Activated CD4-positive, alpha-beta memory T cell treated with anti-CD3 and anti-CD28 coated beads for 36 hours (primary cell): ENCODE results near the gene ST8SIA4. TPM values are rescaled to one million over a fixed set of nuclear protein-coding genes. Genes with fewer than 3 reads are reported as not detected.

ENCODE experiments used
- CTCF ChIA-PET: fragments of 350-600 bp; sonication (Branson Sonifier 250); formaldehyde crosslinking; loops from one replicate; lab custom pipeline; 2021; ENCODE audit warnings: antibody characterized with exemption, inconsistent platforms; lab: Charles Lee
- POLR2A ChIA-PET: fragments of 350-600 bp; sonication (Branson Sonifier 250); formaldehyde crosslinking; loops from one replicate; lab custom pipeline; 2021; ENCODE audit warnings: antibody characterized with exemption; lab: Charles Lee
- DNase-seq: peaks from one replicate; pipeline ENCODE4 v3.0.0-alpha.2; 2020
- H3K27ac Mint-ChIP-seq: one replicate; pipeline ENCODE4 v1.8.0; 2021; ENCODE audit warnings: mixed read lengths
- H3K27me3 Mint-ChIP-seq: one replicate; pipeline ENCODE4 v1.8.0; 2021; ENCODE audit warnings: mixed read lengths
- H3K36me3 Mint-ChIP-seq: one replicate; pipeline ENCODE4 v1.8.0; 2021; ENCODE audit warnings: mixed read lengths
- H3K4me1 Mint-ChIP-seq: one replicate; pipeline ENCODE4 v1.8.0; 2021; ENCODE audit warnings: low read depth, mixed read lengths
- H3K4me3 Mint-ChIP-seq: one replicate; pipeline ENCODE4 v1.8.0; 2021; ENCODE audit warnings: mild to moderate bottlenecking, mixed read lengths
- H3K9me3 Mint-ChIP-seq: one replicate; pipeline ENCODE4 v1.8.0; 2021; ENCODE audit warnings: mixed read lengths
- intact Hi-C: fragments of 100-400 bp; cut with micrococcal nuclease; formaldehyde crosslinking; loops from one replicate; pipeline ENCODE4 v1.15.1; 2023
- total RNA-seq, 2 experiments: library from RNA; stranded (reverse); gene quantifications; one replicate each; pipeline ENCODE4 v1.2.3, GENCODE V29; 2021

ST8SIA4 gene
- total RNA-seq, 2 experiments from 2014 or later = 32.8 to 35.1 TPM

DNA sequence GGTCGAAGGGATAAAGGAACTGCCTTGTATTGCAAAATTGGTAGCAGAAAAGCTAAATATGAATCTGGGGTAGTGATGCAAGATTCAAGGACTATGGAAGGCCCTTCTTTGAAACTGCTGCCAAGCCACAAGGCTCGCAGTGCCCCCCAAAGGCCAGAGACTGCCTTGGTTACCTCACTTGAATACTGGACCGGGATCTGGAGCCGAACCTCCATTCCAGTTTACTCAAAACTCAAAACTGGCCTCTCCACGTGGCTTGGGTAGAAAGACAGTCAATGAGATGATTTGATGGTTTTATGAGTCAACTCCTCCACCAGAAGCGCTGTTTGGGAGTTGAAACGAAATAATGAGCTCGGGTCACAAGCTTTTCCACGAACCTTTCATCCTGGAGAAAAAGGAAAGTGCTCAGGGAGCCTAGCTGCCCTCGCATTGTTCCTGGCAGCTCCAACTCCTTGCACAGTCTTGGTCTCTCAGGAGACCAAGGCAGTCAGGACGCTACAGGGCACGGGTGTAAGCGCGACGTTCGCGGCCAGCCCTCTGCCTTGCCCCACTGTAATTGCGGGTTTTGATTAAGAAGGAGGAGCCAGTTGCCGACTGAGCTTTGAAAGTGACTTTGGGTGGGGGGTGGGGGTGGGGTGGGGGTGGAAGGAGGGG is 2.8 kb downstream of the ST8SIA4 start:
- Mint-ChIP-seq H3K27me3 (no peaks in the 10 kb centered on the region), H3K27ac (peak overlapping the region; percentile 96), H3K4me3 (peak overlapping the region; percentile 92), H3K36me3 (peaks cover 38% of the 10 kb centered on the region), H3K4me1 (peaks cover 38% of the 10 kb centered on the region), H3K9me3 (no peaks in the 10 kb centered on the region)
- intact Hi-C loops = loop anchor here (1.0 to 5.0 kb wide), 6 partner anchors 10 to 348 kb away; no protein-coding TSS in a partner anchor
- ChIA-PET CTCF (interaction anchor here (0.6 to 2.0 kb wide), 18 partner anchors 9 to 347 kb away, joined by 3 to 10 read pairs (median 4); no protein-coding TSS in a partner anchor), POLR2A (interaction anchor here (0.8 to 6.9 kb wide), 15 partner anchors 7 to 408 kb away, joined by 3 to 96 read pairs (median 10); no protein-coding TSS in a partner anchor)
- peak; percentile 75 for DNase-seq

GRCh38 chr5:100899675-100900074 is 3.4 kb downstream of the ST8SIA4 start:
- Mint-ChIP-seq H3K27me3 (no peaks in the 10 kb centered on the region), H3K36me3 (peaks cover 42% of the 10 kb centered on the region), H3K4me3 (peak overlapping the region; percentile 92), H3K9me3 (no peaks in the 10 kb centered on the region), H3K4me1 (peaks cover 37% of the 10 kb centered on the region), H3K27ac (peak overlapping the region; percentile 96)
- ChIA-PET CTCF (interaction anchor here (0.6 to 1.7 kb wide), 8 partner anchors 9 to 125 kb away, joined by 3 to 10 read pairs (median 4); no protein-coding TSS in a partner anchor), POLR2A (interaction anchor here (1.5 to 6.9 kb wide), 8 partner anchors 14 to 122 kb away, joined by 5 to 96 read pairs (median 12); no protein-coding TSS in a partner anchor)
- intact Hi-C loops = loop anchor here (1.0 to 5.0 kb wide), 6 partner anchors 9 to 347 kb away; no protein-coding TSS in a partner anchor
- no peak for DNase-seq

- no peak for DNase-seq
- Mint-ChIP-seq H3K4me1 (peaks cover 44% of the 10 kb centered on the region), H3K36me3 (peaks cover 51% of the 10 kb centered on the region), H3K27me3 (no peaks in the 10 kb centered on the region), H3K27ac (peak overlapping the region; percentile 96), H3K9me3 (no peaks in the 10 kb centered on the region), H3K4me3 (peak overlapping the region; percentile 92)
- POLR2A ChIA-PET = interaction anchor here (1.1 to 6.9 kb wide), 4 partner anchors 26 to 39 kb away, joined by 3 to 96 read pairs (median 9); no protein-coding TSS in a partner anchor
- intact Hi-C loops = no loop called here
- CTCF ChIA-PET = interaction anchor here (1.0 to 1.4 kb wide), 2 partner anchors 124 to 1794 kb away, joined by 3 read pairs; no protein-coding TSS in a partner anchor
These were observed 4.4 kb downstream of the ST8SIA4 start for GRCh38 chr5:100898504-100899346.

DNA sequence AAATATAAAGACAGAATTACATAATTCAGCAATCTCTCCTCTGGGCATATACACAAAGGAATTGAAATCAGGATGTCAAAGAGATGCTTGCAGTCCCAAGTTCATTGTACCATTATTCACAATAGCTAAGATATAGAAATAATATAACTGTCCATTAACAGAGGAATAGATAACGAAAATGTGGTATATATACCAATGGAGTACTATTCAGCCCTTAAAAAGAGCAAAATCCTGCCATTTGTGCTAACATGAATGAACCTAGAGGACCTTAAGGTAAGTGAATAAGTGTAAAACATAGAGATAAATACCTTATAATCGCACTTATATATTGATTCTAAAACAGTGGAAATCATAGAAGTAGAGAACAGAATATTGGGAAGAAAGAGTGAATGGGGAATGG is 7.0 kb downstream of the ST8SIA4 start:
- Mint-ChIP-seq H3K27me3 (no peaks in the 10 kb centered on the region), H3K4me3 (no peak overlapping the region), H3K27ac (no peak overlapping the region), H3K9me3 (no peaks in the 10 kb centered on the region), H3K36me3 (peaks cover 40% of the 10 kb centered on the region), H3K4me1 (peaks cover 53% of the 10 kb centered on the region)
- intact Hi-C loops = no loop called here
- POLR2A ChIA-PET = no interaction called here
- DNase-seq = no peak
- CTCF ChIA-PET = no interaction called here

GRCh38 chr5:100890461-100891008 is 12.5 kb downstream of the ST8SIA4 start:
- CTCF ChIA-PET = interaction anchor here (2.5 kb wide), 1 partner anchor 10 kb away, joined by 10 read pairs; no protein-coding TSS in a partner anchor
- H3K27me3 Mint-ChIP-seq = no peaks in the 10 kb centered on the region
- POLR2A ChIA-PET = interaction anchor here (0.8 to 2.6 kb wide), 4 partner anchors 11 to 110 kb away, joined by 4 to 10 read pairs (median 8); partner anchors contain the start of gene ST8SIA4
- no peak for DNase-seq
- intact Hi-C loops = loop anchor here (1.0 kb wide), 6 partner anchors 10 to 64 kb away; no protein-coding TSS in a partner anchor
- peak overlapping the region; percentile 86 for H3K27ac Mint-ChIP-seq
- H3K9me3 Mint-ChIP-seq = no peaks in the 10 kb centered on the region
- peak overlapping the region; percentile 62 for H3K4me3 Mint-ChIP-seq
- peaks cover 56% of the 10 kb centered on the region for H3K4me1 Mint-ChIP-seq
- H3K36me3 Mint-ChIP-seq = peaks cover 25% of the 10 kb centered on the region

DNA sequence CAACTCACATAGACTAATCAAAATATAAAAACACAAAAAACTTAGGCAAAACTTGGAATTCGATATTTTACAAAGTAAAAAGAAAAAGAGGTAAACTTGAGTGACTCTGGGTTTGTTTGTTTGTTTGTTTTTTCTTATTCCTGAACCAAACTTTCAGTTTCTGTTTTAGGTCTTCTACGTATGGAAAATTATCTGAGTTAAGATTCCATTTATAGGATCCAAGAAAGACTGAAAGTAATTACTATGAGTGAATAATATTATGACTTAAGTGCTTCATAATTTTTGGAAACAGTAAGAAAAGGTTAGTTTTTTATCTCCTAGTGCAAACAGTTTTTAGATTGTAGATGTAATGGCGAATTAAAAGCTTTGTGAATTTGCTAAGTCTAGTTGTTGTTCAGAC is 13.2 kb downstream of the ST8SIA4 start:
- Mint-ChIP-seq H3K9me3 (no peaks in the 10 kb centered on the region), H3K27me3 (no peaks in the 10 kb centered on the region), H3K4me1 (peaks cover 52% of the 10 kb centered on the region), H3K4me3 (peak overlapping the region; percentile 62), H3K36me3 (peaks cover 22% of the 10 kb centered on the region), H3K27ac (peak overlapping the region; percentile 86)
- POLR2A ChIA-PET = interaction anchor here (0.8 to 2.6 kb wide), 4 partner anchors 11 to 110 kb away, joined by 4 to 10 read pairs (median 8); partner anchors contain the start of gene ST8SIA4
- DNase-seq = no peak
- CTCF ChIA-PET = interaction anchor here (2.5 kb wide), 1 partner anchor 11 kb away, joined by 10 read pairs; no protein-coding TSS in a partner anchor
- intact Hi-C loops = loop anchor here (1.0 kb wide), 6 partner anchors 10 to 64 kb away; no protein-coding TSS in a partner anchor

- peaks cover 23% of the 10 kb centered on the region for H3K36me3 Mint-ChIP-seq
- intact Hi-C loops = no loop called here
- ChIA-PET POLR2A (interaction anchor here (1.6 to 1.9 kb wide), 2 partner anchors 14 kb away, joined by 6 to 8 read pairs; partner anchors contain the start of gene ST8SIA4), CTCF (no interaction called here)
- H3K27me3 Mint-ChIP-seq = no peaks in the 10 kb centered on the region
- peak overlapping the region; percentile 66 for H3K27ac Mint-ChIP-seq
- no peaks in the 10 kb centered on the region for H3K9me3 Mint-ChIP-seq
- no peak for DNase-seq
- peaks cover 53% of the 10 kb centered on the region for H3K4me1 Mint-ChIP-seq
- peak overlapping the region; percentile 36 for H3K4me3 Mint-ChIP-seq
These were observed 13.8 kb downstream of the ST8SIA4 start for GRCh38 chr5:100889165-100889743.

GRCh38 chr5:100877274-100877673 is 25.8 kb downstream of the ST8SIA4 start:
- intact Hi-C loops = no loop called here
- Mint-ChIP-seq H3K9me3 (no peaks in the 10 kb centered on the region), H3K4me1 (peaks cover 41% of the 10 kb centered on the region), H3K4me3 (no peak overlapping the region), H3K27me3 (no peaks in the 10 kb centered on the region), H3K27ac (no peak overlapping the region), H3K36me3 (peaks cover 48% of the 10 kb centered on the region)
- ChIA-PET CTCF (no interaction called here), POLR2A (interaction anchor here (1.1 kb wide), 1 partner anchor 23 kb away, joined by 3 read pairs; no protein-coding TSS in a partner anchor)
- no peak for DNase-seq

- ChIA-PET POLR2A (interaction anchor here (0.9 to 1.9 kb wide), 8 partner anchors 11 to 70 kb away, joined by 3 to 11 read pairs (median 6); partner anchors contain the start of gene ST8SIA4), CTCF (interaction anchor here (0.6 kb wide), 1 partner anchor 31 kb away, joined by 3 read pairs; the partner anchor contains the start of gene ST8SIA4)
- Mint-ChIP-seq H3K27me3 (no peaks in the 10 kb centered on the region), H3K9me3 (no peaks in the 10 kb centered on the region), H3K27ac (peak overlapping the region; percentile 73), H3K36me3 (peaks cover 47% of the 10 kb centered on the region), H3K4me3 (no peak overlapping the region), H3K4me1 (peaks cover 46% of the 10 kb centered on the region)
- intact Hi-C loops = loop anchor here (1.0 to 2.0 kb wide), 6 partner anchors 11 to 46 kb away; partner anchors contain the start of gene ST8SIA4
- DNase-seq = peak; percentile 55
These were observed 30.5 kb downstream of the ST8SIA4 start for GRCh38 chr5:100872408-100873190.

DNA sequence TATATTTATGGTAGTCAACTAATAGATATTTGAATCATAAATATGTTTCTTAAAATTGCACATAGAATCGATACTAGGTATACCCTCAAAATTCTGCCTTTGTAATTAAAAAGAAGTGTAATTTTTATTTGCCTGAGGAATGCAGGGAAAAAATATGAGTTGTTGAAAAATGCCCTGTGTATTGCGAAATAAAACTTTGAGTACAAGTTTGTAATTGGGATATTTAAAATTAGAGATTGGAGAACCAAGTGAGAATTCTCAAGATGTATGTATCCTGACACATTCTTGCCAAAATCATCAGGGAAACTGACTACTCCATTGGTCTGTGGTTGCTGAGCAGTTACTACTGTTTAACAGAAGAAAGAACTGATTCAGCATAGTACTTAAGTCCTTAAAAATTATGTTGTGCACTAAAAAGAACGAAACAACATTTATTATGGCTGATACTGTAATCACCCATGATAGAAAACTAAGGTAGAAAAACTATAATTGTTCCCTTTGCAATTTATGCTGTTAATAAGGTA is 36.0 kb downstream of the ST8SIA4 start:
- Mint-ChIP-seq H3K36me3 (peaks cover 48% of the 10 kb centered on the region), H3K27ac (no peak overlapping the region), H3K27me3 (no peaks in the 10 kb centered on the region), H3K4me3 (no peak overlapping the region), H3K4me1 (peaks cover 52% of the 10 kb centered on the region), H3K9me3 (no peaks in the 10 kb centered on the region)
- DNase-seq = no peak
- intact Hi-C loops = no loop called here
- CTCF ChIA-PET = no interaction called here
- POLR2A ChIA-PET = no interaction called here
